HG02678 (cell line): ENCODE data around the gene ZYX.
"Not testable (repeated sequence)": the region's sequence is repeated elsewhere in the genome, so short reads cannot be mapped to it uniquely, and the experiment has no call there.

Experiments used
- ATAC-seq: cut with Tn5 transposase; IDR thresholded peaks from one replicate; pipeline ENCODE4 v1.9.1; 2021; ENCODE audit warnings: mild to moderate bottlenecking, moderate library complexity; ENCODE audit not compliant: unreplicated experiment

ZYX gene

DNA sequence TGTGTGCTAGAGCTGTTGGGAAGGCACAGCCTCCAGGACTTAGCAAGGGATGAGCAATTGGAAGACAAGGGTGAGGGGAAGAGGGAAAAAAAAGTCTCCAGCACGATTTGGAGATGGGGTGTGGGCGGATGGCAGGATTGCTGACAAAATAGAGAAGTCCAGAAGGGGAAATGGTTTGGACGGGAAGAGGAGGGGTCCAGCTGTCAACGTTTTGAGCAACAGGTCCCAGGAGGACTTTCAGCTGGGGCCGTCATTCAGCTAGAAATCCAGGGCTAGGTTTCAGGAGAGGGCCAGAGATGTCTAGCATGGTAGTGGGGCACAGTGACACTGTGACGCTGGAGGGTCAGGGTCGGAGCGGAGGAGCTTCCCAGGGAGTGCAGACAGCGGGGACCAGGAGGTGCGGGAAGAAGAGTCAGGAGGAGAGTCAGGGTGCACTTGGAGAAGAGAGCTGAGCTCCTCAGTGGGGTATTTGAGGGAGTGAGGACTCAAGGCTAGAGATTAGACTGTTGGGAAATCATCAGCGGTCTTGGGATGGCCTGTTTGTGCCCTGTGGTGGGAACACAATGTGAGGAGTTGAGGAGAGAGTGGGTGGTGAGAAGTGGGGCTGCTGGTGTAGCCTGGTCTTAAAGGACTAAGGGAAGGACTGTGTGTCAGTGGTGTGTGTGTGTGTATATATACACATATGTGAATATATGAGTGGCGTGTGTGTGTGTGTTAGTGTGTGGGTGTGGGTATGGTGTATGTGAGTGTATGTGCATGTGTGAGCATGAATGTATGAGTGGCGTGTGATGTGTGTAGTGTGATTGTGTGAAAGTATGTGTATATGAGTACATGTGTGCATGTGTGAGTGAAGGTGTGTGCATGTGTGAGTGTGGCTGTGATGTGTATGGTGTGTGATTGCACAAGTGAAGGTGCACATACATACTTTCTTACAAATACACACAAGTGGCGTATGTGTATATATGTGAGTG, 3.8 kb downstream of the ZYX start:
- ATAC-seq, result no peak

GRCh38 chr7:143385891-143386781, 5.0 kb downstream of the ZYX start:
- peak; percentile 39 for ATAC-seq

GRCh38 chr7:143387156-143387975, 6.2 kb downstream of the ZYX start:
- ATAC-seq, result no peak

DNA sequence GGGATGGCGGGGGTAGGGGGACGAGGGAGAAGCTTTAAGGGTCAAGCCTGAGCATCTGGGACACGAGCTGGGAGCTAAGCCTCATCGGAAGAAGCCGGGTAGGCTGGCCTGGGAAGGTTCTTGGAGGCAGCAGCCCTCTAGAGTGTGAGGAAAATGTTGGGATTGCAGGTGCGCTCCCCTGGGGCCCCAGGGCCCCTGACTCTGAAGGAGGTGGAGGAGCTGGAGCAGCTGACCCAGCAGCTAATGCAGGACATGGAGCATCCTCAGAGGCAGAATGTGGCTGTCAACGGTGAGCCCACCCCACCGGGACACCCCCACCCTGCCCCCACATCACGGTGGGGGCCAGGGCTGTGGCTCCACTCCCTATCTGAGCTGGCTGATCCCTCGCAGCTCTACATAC, 6.9 kb downstream of the ZYX start:
- ATAC-seq, result no peak

DNA sequence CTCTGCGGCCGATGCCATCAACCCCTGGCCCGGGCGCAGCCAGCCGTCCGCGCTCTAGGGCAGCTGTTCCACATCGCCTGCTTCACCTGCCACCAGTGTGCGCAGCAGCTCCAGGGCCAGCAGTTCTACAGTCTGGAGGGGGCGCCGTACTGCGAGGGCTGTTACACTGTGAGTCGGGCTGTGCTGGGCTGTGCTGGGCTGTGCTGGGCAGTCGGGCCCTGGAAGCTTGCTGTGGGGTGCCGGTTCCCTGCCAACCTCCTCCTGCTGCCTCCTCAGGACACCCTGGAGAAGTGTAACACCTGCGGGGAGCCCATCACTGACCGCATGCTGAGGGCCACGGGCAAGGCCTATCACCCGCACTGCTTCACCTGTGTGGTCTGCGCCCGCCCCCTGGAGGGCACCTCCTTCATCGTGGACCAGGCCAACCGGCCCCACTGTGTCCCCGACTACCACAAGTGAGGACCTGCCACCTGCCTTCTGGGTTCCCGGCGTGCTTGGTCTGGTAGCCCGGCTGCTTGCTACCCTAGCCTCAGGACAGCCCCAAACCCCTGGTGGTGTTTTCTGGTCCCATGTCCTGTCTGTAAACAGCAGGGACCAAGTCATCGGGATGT, 7.5 kb downstream of the ZYX start:
- no peak for ATAC-seq

- ATAC-seq, result no peak
Measured at GRCh38 chr7:143389316-143390103, 8.4 kb downstream of the ZYX start.

DNA sequence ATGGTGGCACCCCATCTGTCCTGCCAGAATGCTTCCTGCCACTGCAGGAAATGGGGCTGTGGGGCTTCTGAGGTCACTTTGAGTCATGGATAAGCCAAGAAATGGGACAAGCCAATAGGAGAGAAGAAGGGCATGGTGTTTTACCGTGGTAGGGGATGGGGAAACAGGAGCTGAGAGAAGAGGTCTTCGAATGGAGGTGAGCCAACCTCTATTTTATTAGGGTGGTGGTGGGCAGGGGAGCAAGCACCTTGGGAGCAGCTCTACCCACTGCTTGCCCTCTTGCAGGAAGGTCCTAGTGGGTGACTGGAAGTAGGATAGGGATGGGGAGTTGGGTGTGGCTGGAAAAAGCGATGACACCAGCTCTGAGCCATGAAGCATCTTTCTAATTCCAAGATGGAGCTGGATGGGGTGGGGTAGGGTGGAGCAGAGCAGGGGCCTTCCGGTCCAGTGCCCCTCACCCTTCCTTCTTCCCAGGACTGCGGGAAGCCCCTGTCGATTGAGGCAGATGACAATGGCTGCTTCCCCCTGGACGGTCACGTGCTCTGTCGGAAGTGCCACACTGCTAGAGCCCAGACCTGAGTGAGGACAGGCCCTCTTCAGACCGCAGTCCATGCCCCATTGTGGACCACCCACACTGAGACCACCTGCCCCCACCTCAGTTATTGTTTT, 9.1 kb downstream of the ZYX start:
- no peak for ATAC-seq

GRCh38 chr7:143390773-143391317, 9.7 kb downstream of the ZYX start:
- no peak for ATAC-seq

- no peak for ATAC-seq
Measured at GRCh38 chr7:143391462-143392404, 10.6 kb downstream of the ZYX start.

DNA sequence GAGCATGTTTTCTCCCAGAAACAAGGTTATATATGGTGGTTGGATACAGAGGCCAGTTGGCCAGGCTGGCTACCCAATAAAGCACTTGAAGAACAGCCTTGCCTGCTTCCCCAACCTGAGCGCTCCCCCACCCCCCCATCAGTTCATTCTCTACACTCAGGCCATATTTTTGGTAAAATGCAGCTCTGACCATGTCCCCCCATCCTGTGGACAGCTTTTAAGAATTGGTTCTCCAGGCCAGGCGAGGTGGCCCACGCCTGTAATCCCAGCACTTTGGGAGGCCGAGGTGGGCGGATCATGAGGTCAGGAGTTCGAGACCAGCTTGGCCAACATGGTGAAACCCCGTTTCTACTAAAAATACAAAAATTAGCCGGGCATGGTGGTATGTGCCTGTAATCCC, 11.3 kb downstream of the ZYX start:
- not testable (repeated sequence) for ATAC-seq

DNA sequence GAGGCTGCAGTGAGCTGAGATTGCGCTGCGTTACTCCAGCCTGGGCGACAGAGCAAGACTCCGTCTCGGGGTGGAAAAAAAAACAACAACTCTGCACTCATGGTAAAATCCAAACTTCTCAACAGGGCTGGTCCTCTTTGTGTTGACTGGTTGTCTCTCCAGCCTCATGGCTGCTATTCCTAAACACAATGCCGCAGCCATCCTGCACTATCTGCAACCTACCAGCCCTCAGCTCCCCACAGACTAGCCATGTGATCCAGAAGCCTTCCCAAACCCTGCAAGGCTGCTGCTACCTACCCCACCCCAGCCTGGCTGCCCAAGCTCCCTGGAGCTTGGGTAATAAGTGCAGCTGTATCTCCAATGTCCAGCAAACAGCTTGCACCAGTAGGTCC, 11.7 kb downstream of the ZYX start:
- ATAC-seq, result no peak

GRCh38 chr7:143393267-143394041, 12.3 kb downstream of the ZYX start:
- no peak for ATAC-seq

DNA sequence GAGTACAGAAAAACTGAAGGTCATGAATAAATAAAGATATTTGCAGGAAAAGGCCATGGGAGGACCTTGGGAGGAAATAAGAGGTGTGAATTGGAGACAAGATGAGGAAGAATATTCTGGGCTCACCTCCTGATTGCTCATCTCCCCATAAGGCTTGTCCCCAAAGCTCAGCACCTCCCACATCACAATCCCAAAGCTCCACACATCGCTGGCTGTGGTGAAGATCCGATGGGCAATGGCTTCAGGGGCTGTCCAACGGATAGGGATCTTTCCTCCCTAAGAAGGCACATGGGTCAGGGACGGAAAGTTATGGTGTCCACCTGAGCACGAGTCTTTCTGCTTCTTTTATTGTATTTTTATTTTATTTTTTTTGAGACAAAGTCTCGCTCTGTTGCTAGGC, 12.9 kb downstream of the ZYX start:
- ATAC-seq, result no peak

- no peak for ATAC-seq
Measured at GRCh38 chr7:143394777-143395176, 13.6 kb downstream of the ZYX start.

GRCh38 chr7:143395187-143396149, 14.3 kb downstream of the ZYX start:
- ATAC-seq, result no peak

DNA sequence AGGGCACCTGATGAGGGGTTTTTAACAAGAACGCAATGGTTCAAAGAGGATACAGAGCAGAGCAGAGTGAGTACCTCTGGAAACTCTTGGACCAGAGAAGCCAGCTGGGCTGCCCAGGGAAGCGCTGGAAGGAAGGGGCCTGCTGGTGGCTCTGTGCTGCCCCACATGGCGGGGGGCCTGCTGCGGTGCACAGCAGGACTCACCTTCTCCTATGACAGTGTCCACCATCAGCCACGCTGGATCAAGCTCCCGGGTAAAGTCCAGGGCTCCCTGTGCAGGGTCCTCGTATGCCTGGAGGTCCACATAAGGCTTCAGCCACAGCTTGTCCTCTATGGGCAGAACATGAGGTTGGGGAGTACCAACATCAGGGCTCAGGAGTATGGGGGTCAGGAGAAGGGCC, 15.0 kb downstream of the ZYX start:
- no peak for ATAC-seq
